AG09309 (cell line): ENCODE data around the gene SAMD4A.

Source experiments
- DNase-seq: peaks from one replicate; pipeline ENCODE4 v3.0.0-alpha.2; 2010; ENCODE audit warnings: low read depth
- H3K4me3 ChIP-seq: 2 replicates; pipeline ENCODE4 v1.5.1; 2011; ENCODE audit warnings: mild to moderate bottlenecking, low read depth, low read length, moderate library complexity; ENCODE audit not compliant: control insufficient read depth
- TF ChIP-seq, protein P1 (sequence below): IDR thresholded peaks from 2 replicates; pipeline ENCODE4 v1.5.1; 2011; ENCODE audit warnings: mild to moderate bottlenecking, low read depth, low read length, inconsistent platforms; ENCODE audit not compliant: insufficient read depth, control insufficient read depth; ENCODE audit errors: missing control alignments

Gene SAMD4A

DNA sequence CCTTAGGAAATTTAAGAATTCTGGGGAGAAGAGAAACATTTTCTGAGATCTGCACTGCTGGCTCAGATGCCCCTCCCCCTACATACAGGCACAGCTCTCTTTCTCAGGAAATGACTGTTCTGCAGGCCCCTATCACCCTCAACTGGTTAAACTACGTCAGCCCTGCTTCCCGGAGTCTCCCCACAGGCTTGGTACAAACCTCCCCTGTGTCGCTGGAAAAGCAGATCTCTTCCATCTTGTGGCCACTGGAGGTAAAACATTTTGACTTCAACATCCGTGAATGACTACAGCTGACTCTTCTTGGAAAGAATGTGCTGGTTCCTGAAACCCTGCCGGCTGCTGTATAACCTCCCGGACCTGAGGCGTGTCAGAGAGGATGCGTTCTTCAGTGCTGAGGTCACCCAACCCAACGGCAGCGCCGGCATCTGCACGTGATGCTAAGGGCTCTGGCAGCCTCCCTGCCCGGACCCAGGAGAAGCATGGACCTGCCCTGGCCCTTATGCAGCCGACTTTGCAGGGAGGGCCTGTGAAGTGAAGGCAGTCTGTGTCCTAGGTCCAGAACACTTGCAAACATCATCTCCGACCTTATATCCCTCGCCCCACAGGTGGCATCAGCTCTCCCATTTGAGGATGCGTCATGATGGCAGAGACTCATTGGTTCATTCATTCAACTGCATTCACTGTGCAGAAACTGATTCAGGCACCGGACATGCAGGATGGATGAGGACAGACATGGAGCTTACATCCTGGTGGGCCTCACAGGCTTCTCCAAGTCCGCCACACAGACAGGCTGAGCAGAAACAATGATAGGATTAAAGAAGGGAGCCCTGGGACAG, 206.5 kb downstream of the SAMD4A start:
- no peak overlapping the region for H3K4me3 ChIP-seq
- DNase-seq: peak; percentile 99
- TF ChIP-seq, protein P1, sequence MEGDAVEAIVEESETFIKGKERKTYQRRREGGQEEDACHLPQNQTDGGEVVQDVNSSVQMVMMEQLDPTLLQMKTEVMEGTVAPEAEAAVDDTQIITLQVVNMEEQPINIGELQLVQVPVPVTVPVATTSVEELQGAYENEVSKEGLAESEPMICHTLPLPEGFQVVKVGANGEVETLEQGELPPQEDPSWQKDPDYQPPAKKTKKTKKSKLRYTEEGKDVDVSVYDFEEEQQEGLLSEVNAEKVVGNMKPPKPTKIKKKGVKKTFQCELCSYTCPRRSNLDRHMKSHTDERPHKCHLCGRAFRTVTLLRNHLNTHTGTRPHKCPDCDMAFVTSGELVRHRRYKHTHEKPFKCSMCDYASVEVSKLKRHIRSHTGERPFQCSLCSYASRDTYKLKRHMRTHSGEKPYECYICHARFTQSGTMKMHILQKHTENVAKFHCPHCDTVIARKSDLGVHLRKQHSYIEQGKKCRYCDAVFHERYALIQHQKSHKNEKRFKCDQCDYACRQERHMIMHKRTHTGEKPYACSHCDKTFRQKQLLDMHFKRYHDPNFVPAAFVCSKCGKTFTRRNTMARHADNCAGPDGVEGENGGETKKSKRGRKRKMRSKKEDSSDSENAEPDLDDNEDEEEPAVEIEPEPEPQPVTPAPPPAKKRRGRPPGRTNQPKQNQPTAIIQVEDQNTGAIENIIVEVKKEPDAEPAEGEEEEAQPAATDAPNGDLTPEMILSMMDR: peak; percentile 76

DNA sequence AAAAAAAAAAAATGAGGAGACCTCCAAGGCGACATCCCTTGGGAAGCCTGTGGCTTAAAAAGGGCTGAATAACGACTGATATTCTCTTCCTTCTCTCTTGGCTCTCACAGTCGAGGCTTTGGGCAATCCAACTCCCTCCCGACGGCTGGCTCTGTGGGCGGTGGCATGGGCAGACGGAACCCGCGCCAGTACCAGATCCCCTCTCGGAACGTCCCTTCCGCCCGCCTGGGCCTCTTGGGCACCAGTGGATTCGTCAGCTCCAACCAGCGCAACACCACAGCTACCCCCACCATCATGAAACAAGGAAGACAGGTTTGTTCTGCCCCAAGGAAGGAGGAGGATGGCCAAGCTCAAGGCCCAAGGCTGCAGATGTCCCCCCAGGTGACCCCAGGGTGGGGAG, 207.9 kb downstream of the SAMD4A start:
- no peak for DNase-seq
- TF ChIP-seq, protein P1: no peak
- no peak overlapping the region for H3K4me3 ChIP-seq

DNA sequence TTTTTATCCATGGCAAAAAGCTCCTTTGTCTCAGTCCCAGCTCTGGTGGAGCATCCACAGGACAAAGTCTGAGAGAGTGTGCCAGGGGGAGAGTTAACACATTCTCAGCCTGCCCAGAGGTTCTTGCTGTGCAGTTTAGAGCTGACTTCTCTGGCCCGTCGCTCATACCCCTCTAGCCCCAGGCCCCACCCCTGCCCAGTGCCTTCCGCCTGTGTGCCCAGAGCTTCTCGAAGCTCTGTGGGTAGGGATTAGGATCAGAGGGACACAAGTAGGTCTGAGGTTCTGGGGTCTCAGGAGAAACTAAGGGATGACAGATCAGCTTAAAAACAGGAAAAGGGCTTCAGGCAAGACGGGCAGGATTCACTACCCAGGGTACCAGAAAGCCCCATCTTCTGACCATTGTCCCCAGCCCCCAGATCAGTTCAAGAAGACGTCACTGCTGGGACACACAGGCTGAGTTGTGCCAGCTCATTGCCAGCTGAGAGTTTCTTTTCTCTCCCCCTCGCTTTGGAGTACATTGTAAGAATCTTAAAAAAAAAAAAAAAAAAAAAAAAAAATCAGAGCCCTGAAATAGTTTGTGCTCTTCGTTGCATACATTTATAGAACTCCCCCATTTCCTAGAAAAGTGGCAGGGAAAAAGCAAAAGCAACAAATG, 208.7 kb downstream of the SAMD4A start:
- DNase-seq: no peak
- H3K4me3 ChIP-seq: no peak overlapping the region
- TF ChIP-seq, protein P1: no peak

- no peak for DNase-seq
- no peak overlapping the region for H3K4me3 ChIP-seq
- TF ChIP-seq, protein P1: no peak
Observed at GRCh38 chr14:54776361-54777001, 209.6 kb downstream of the SAMD4A start.

DNA sequence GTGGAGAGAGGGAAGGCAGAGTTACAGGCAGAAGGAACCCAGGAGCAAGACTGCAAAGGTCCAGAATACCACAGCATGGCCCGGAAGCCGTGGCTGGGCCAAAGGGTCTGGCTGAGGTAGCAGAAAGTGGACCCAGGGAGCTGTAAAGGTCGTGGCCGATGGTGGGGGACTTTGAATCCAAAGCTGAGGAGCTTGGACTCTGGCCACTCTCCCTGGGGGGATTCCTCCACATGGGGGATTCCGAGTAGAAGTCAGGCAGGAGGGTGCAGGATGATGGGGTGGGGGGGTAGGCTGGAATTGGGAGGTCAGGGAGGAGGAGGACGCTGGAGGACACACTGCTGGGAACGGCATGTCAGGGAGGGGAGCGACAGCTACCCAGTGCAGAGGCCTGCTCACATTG, 210.5 kb downstream of the SAMD4A start:
- TF ChIP-seq, protein P1: no peak
- DNase-seq: no peak
- H3K4me3 ChIP-seq: no peak overlapping the region

GRCh38 chr14:54778618-54779345, 211.9 kb downstream of the SAMD4A start:
- no peak overlapping the region for H3K4me3 ChIP-seq
- TF ChIP-seq, protein P1: no peak
- no peak for DNase-seq
